Neural progenitor cell (in vitro differentiated cells): ENCODE measurements around the gene GTF2F1. TPM values are rescaled to one million over a fixed set of nuclear protein-coding genes. Genes with fewer than 3 reads are reported as not detected.
"Not testable (repeated sequence)": the region's sequence is repeated elsewhere in the genome, so short reads cannot be mapped to it uniquely, and the experiment has no call there.

Experiments
- DNase-seq: peaks from one replicate; pipeline ENCODE4 v3.0.0-alpha.2; 2016; ENCODE audit warnings: low spot score
- H2AFZ ChIP-seq: fragments of 200-600 bp; sonication (generic); replicated peaks from 2 replicates; pipeline ENCODE4 v1.6.1; 2016; ENCODE audit warnings: antibody characterized with exemption
- H3F3A ChIP-seq: fragments of 200-600 bp; sonication (generic); 2 replicates; pipeline ENCODE4 v1.6.1; 2016; ENCODE audit warnings: antibody characterized with exemption, low read depth
- H3K27ac ChIP-seq: fragments of 200-600 bp; sonication (generic); 2 replicates; pipeline ENCODE4 v1.5.1; 2016; ENCODE audit warnings: mild to moderate bottlenecking
- H3K27me3 ChIP-seq: fragments of 200-600 bp; sonication (generic); 2 replicates; pipeline ENCODE4 v1.6.1; 2016; ENCODE audit warnings: mild to moderate bottlenecking, moderate library complexity
- H3K36me3 ChIP-seq: fragments of 200-600 bp; sonication (generic); 2 replicates; pipeline ENCODE4 v1.5.1; 2016
- H3K4me1 ChIP-seq: fragments of 200-600 bp; sonication (generic); 2 replicates; pipeline ENCODE4 v1.6.1; 2016; ENCODE audit warnings: mixed run types
- H3K4me2 ChIP-seq: fragments of 200-600 bp; sonication (generic); 2 replicates; pipeline ENCODE4 v1.6.1; 2016
- H3K4me3 ChIP-seq: fragments of 200-600 bp; sonication (generic); 2 replicates; pipeline ENCODE4 v1.5.1; 2016
- H3K79me2 ChIP-seq: fragments of 200-600 bp; sonication (generic); 2 replicates; pipeline ENCODE4 v1.6.1; 2016; ENCODE audit warnings: low read depth
- H3K9ac ChIP-seq: fragments of 200-600 bp; sonication (generic); 2 replicates; pipeline ENCODE4 v1.6.1; 2016
- H3K9me3 ChIP-seq: fragments of 200-600 bp; sonication (generic); 2 replicates; pipeline ENCODE4 v1.5.1; 2016; ENCODE audit warnings: low read depth
- H4K20me1 ChIP-seq: fragments of 200-600 bp; sonication (generic); 2 replicates; pipeline ENCODE4 v1.6.1; 2016; ENCODE audit warnings: low read depth
- H3K27ac Mint-ChIP-seq: 3 replicates; pipeline ENCODE4 v1.8.0; 2021; ENCODE audit warnings: mixed read lengths
- H3K27me3 Mint-ChIP-seq: 2 replicates; pipeline ENCODE4 v1.8.0; 2022; ENCODE audit warnings: low read depth, mild to moderate bottlenecking, inconsistent platforms, moderate library complexity, mixed read lengths; ENCODE audit not compliant: insufficient read depth
- H3K36me3 Mint-ChIP-seq: 3 replicates; pipeline ENCODE4 v1.8.0; 2021; ENCODE audit warnings: mixed read lengths
- H3K4me1 Mint-ChIP-seq: 3 replicates; pipeline ENCODE4 v1.8.0; 2021; ENCODE audit warnings: mixed read lengths
- H3K4me3 Mint-ChIP-seq: 3 replicates; pipeline ENCODE4 v1.8.0; 2021; ENCODE audit warnings: mild to moderate bottlenecking, moderate library complexity, mixed read lengths
- H3K9me3 Mint-ChIP-seq: 3 replicates; pipeline ENCODE4 v1.8.0; 2020; ENCODE audit warnings: mixed read lengths
- CTCF ChIP-seq: fragments of 200-600 bp; sonication (generic); IDR thresholded peaks from 2 replicates; pipeline ENCODE4 v1.5.1; 2017; ENCODE audit warnings: antibody characterized with exemption, mild to moderate bottlenecking
- EZH2 ChIP-seq: fragments of 200-600 bp; sonication (generic); IDR thresholded peaks from 2 replicates; pipeline ENCODE4 v1.6.1; 2017; ENCODE audit warnings: antibody characterized with exemption, mild to moderate bottlenecking, moderate library complexity
- EZH2phosphoT487 ChIP-seq: fragments of 200-600 bp; sonication (generic); IDR thresholded peaks from 2 replicates; pipeline ENCODE4 v1.6.1; 2017; ENCODE audit warnings: antibody characterized with exemption
- total RNA-seq: library from RNA; depleted of rRNA; stranded (reverse); fragments of >200 nt; gene quantifications from 2 replicates; pipeline ENCODE4 v1.2.3, GENCODE V29; 2015; ENCODE audit warnings: low replicate concordance

The GTF2F1 gene
- total RNA-seq, 1 donor from 2014 or later, result 36.9 TPM

- TF ChIP-seq CTCF (no peak), EZH2 (no peak), EZH2phosphoT487 (no peak)
- H4K20me1 ChIP-seq, result no peaks in the 10 kb centered on the region
- Mint-ChIP-seq H3K9me3 (peaks cover 4% of the 10 kb centered on the region), H3K27me3 (peaks cover 8% of the 10 kb centered on the region), H3K4me1 (peaks cover 20% of the 10 kb centered on the region), H3K36me3 (no peaks in the 10 kb centered on the region), H3K27ac (peak overlapping the region; percentile 79), H3K4me3 (no peak overlapping the region)
- H3F3A ChIP-seq, result no peaks in the 10 kb centered on the region
- H3K9ac ChIP-seq, result no peak overlapping the region
- H3K4me1 ChIP-seq, result peaks cover 4% of the 10 kb centered on the region
- no peak overlapping the region for H3K4me2 ChIP-seq
- DNase-seq, result no peak
- no peaks in the 10 kb centered on the region for H3K27me3 ChIP-seq
- H3K9me3 ChIP-seq, result no peaks in the 10 kb centered on the region
- H3K79me2 ChIP-seq, result peaks cover 6% of the 10 kb centered on the region
- no peaks in the 10 kb centered on the region for H3K36me3 ChIP-seq
- H3K4me3 ChIP-seq, result no peak overlapping the region
- H2AFZ ChIP-seq, result peak overlapping the region; percentile 72
- H3K27ac ChIP-seq, result no peak overlapping the region
These were observed 35.0 kb downstream of the GTF2F1 start for GRCh38 chr19:6358003-6358402.

DNA sequence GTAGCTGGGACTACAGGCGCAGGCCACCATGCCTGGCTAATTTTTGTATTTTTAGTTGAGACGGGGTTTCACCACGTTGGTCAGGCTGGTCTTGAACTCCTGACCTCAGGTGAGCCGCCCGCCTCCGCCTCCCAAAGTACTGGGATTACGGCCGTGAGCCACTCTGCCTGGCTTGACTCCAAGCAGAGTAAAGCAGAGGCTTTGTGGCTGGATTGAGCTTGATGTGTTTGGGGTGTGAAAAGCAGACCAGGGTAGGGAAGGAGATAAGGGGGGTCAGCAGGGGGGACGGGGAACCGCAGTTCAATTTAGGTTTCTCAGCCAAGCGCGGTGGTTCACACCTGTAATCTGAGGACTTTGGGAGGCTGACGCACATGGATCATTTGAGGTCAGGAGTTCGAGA is 35.8 kb downstream of the GTF2F1 start:
- no peak overlapping the region for H3K4me2 ChIP-seq
- H3K79me2 ChIP-seq, result peaks cover 2% of the 10 kb centered on the region
- no peak overlapping the region for H3K4me3 ChIP-seq
- no peaks in the 10 kb centered on the region for H3F3A ChIP-seq
- Mint-ChIP-seq H3K4me1 (peaks cover 13% of the 10 kb centered on the region), H3K4me3 (no peak overlapping the region), H3K27ac (no peak overlapping the region), H3K9me3 (peaks cover 6% of the 10 kb centered on the region), H3K36me3 (no peaks in the 10 kb centered on the region), H3K27me3 (peaks cover 9% of the 10 kb centered on the region)
- no peaks in the 10 kb centered on the region for H3K36me3 ChIP-seq
- H3K27ac ChIP-seq, result no peak overlapping the region
- no peak overlapping the region for H2AFZ ChIP-seq
- no peak for DNase-seq
- peaks cover under 1% of the 10 kb centered on the region for H3K4me1 ChIP-seq
- H4K20me1 ChIP-seq, result no peaks in the 10 kb centered on the region
- H3K9ac ChIP-seq, result no peak overlapping the region
- H3K9me3 ChIP-seq, result no peaks in the 10 kb centered on the region
- no peak for TF ChIP-seq CTCF
- no peak for TF ChIP-seq EZH2phosphoT487
- TF ChIP-seq EZH2, result no peak
- no peaks in the 10 kb centered on the region for H3K27me3 ChIP-seq

DNA sequence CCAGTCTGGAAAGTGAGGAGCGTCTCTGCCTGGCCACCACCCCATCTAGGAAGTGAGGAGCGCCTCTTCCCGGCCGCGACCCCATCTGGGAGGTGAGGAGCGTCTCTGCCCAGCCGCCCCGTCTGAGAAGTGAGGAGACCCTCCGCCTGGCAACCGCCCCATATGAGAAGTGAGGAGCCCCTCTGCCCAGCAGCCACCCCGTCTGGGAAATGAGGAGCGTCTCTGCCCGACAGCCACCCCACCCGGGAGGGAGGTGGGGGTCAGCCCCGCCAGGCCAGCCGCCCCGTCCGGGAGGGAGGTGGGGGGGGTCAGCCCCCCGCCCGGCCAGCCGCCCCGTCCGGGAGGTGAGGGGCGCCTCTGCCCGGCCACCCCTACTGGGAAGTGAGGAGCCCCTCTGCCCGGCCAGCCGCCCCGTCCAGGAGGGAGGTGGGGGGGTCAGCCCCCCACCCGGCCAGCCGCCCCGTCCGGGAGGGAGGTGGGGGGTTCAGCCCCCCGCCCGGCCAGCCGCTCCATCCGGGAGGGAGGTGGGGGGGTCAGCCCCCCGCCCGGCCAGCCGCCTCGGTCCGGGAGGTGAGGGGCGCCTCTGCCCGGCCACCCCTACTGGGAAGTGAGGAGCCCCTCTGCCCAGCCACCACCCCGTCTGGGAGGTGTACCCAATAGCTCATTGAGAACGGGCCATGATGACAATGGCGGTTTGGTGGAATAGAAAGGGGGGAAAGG is 37.5 kb downstream of the GTF2F1 start:
- not testable (repeated sequence) for H3K27ac Mint-ChIP-seq, H3K27me3 ChIP-seq, H3K36me3 Mint-ChIP-seq, H3F3A ChIP-seq, H3K9ac ChIP-seq, H3K4me3 Mint-ChIP-seq, H3K9me3 Mint-ChIP-seq, H3K9me3 ChIP-seq, DNase-seq, H3K4me2 ChIP-seq, H3K27ac ChIP-seq, H3K4me1 ChIP-seq, H3K79me2 ChIP-seq, H2AFZ ChIP-seq, H4K20me1 ChIP-seq, H3K36me3 ChIP-seq, H3K4me3 ChIP-seq, H3K27me3 Mint-ChIP-seq
- H3K4me1 Mint-ChIP-seq, result peaks cover 13% of the 10 kb centered on the region

DNA sequence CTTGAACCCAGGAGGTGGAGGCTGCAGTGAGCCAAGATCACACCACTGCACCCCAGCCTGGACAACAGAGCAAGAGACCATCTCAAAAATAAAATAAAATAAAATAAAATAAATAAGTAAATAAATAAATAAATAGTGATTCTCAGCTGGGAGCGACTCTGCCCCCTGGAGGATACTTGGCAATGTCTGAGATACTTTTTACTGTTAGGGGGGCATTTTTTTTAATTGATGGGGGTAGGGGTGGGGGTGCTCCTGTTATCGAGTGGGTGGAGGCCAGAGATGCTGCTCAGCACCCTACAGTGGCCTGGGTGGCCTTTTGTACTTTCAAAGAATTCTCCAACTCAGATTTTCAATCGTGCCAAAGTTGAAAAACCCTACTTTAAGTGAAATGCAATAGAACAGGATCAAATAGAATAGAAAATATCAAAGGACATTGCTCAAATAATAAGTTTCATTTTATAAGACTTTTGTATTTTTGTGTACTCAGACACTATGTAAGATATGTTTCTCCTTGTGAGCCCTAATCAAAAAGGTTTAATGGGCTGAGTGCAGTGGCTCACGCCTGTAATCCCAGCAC is 38.8 kb downstream of the GTF2F1 start:
- Mint-ChIP-seq H3K27me3 (peaks cover 6% of the 10 kb centered on the region), H3K36me3 (no peaks in the 10 kb centered on the region), H3K9me3 (peaks cover 6% of the 10 kb centered on the region), H3K27ac (no peak overlapping the region), H3K4me1 (peaks cover 10% of the 10 kb centered on the region), H3K4me3 (no peak overlapping the region)
- Histone ChIP-seq H4K20me1 (no peaks in the 10 kb centered on the region), H3K27me3 (peaks cover 8% of the 10 kb centered on the region), H3K4me3 (no peak overlapping the region), H2AFZ (no peak overlapping the region), H3K4me2 (no peak overlapping the region), H3K9me3 (no peaks in the 10 kb centered on the region), H3K79me2 (no peaks in the 10 kb centered on the region), H3K4me1 (no peaks in the 10 kb centered on the region), H3K27ac (no peak overlapping the region), H3F3A (no peaks in the 10 kb centered on the region), H3K9ac (no peak overlapping the region), H3K36me3 (no peaks in the 10 kb centered on the region)
- no peak for DNase-seq
- TF ChIP-seq EZH2phosphoT487 (no peak), CTCF (peak; percentile 31), EZH2 (no peak)
